H9 (cell line): Measurements from ENCODE around the gene C11orf71. TPM values are rescaled to one million over a fixed set of nuclear protein-coding genes. Genes with fewer than 3 reads are reported as not detected.

Experiments
- DNase-seq: peaks from one replicate; pipeline ENCODE4 v3.0.0-alpha.2; 2017
- H2AFZ ChIP-seq: one replicate; pipeline ENCODE4 v1.6.1; 2013; ENCODE audit warnings: mild to moderate bottlenecking, low read length, control low read depth, moderate library complexity
- H2AK5ac ChIP-seq: 2 replicates; pipeline ENCODE4 v1.6.1; 2013; ENCODE audit warnings: low read length, control low read depth, mixed read lengths; ENCODE audit not compliant: insufficient read length
- H2BK120ac ChIP-seq: one replicate; pipeline ENCODE4 v1.6.1; 2013; ENCODE audit warnings: low read depth, mild to moderate bottlenecking, low read length, control low read depth, inconsistent platforms; ENCODE audit not compliant: poor library complexity, severe bottlenecking
- H2BK12ac ChIP-seq: 2 replicates; pipeline ENCODE4 v1.6.1; 2013; ENCODE audit warnings: low read length, control low read depth, mixed read lengths, low read depth; ENCODE audit not compliant: insufficient read length
- H2BK15ac ChIP-seq: 2 replicates; pipeline ENCODE4 v1.6.1; 2013; ENCODE audit warnings: low read depth, low read length, control low read depth
- H2BK20ac ChIP-seq: one replicate; pipeline ENCODE4 v1.6.1; 2013; ENCODE audit warnings: low read depth, mild to moderate bottlenecking, low read length, control low read depth, inconsistent platforms; ENCODE audit not compliant: poor library complexity, severe bottlenecking
- H2BK5ac ChIP-seq: 2 replicates; pipeline ENCODE4 v1.6.1; 2013; ENCODE audit warnings: low read length, control low read depth, mixed read lengths; ENCODE audit not compliant: insufficient read length
- H3K14ac ChIP-seq: 2 replicates; pipeline ENCODE4 v1.6.1; 2013; ENCODE audit warnings: low read length, control low read depth; ENCODE audit not compliant: insufficient read depth
- H3K18ac ChIP-seq: 2 replicates; pipeline ENCODE4 v1.6.1; 2013; ENCODE audit warnings: low read depth, mild to moderate bottlenecking, mixed read lengths, low read length, control low read depth; ENCODE audit not compliant: insufficient read length
- H3K23ac ChIP-seq: 2 replicates; pipeline ENCODE4 v1.6.1; 2013; ENCODE audit warnings: low read length, control low read depth, mixed read lengths, low read depth; ENCODE audit not compliant: insufficient read length
- H3K23me2 ChIP-seq: 2 replicates; pipeline ENCODE4 v1.6.1; 2013; ENCODE audit warnings: low read depth, mild to moderate bottlenecking, mixed read lengths, low read length, control low read depth; ENCODE audit not compliant: insufficient read length, poor library complexity, severe bottlenecking
- H3K27ac ChIP-seq: 2 replicates; pipeline ENCODE4 v1.5.1; 2013; ENCODE audit warnings: low read length, control low read depth, mixed read lengths, low read depth; ENCODE audit not compliant: insufficient read length
- H3K27me3 ChIP-seq: 2 replicates; pipeline ENCODE4 v1.6.1; 2013; ENCODE audit warnings: low read length, control low read depth, inconsistent platforms; ENCODE audit not compliant: insufficient read depth
- H3K4ac ChIP-seq: 2 replicates; pipeline ENCODE4 v1.6.1; 2013; ENCODE audit warnings: low read depth, mild to moderate bottlenecking, control low read depth, inconsistent platforms, low read length, moderate library complexity
- H3K4me1 ChIP-seq: 2 replicates; pipeline ENCODE4 v1.6.1; 2013; ENCODE audit warnings: low read length, control low read depth, inconsistent platforms; ENCODE audit not compliant: insufficient read depth
- H3K4me2 ChIP-seq: 2 replicates; pipeline ENCODE4 v1.6.1; 2013; ENCODE audit warnings: low read length, control low read depth, mixed read lengths; ENCODE audit not compliant: insufficient read length, insufficient read depth
- H3K56ac ChIP-seq: 2 replicates; pipeline ENCODE4 v1.6.1; 2013; ENCODE audit warnings: low read depth, mild to moderate bottlenecking, mixed read lengths, low read length, control low read depth; ENCODE audit not compliant: insufficient read length
- H3K79me1 ChIP-seq: 2 replicates; pipeline ENCODE4 v1.6.1; 2013; ENCODE audit warnings: low read depth, mild to moderate bottlenecking, moderate library complexity, low read length, control low read depth, inconsistent platforms; ENCODE audit not compliant: insufficient read depth, poor library complexity, severe bottlenecking
- H3K79me2 ChIP-seq: 2 replicates; pipeline ENCODE4 v1.6.1; 2013; ENCODE audit warnings: low read length, control low read depth, inconsistent platforms; ENCODE audit not compliant: insufficient read depth
- H3K9ac ChIP-seq: 2 replicates; pipeline ENCODE4 v1.6.1; 2013; ENCODE audit warnings: low read length, control low read depth, mixed read lengths; ENCODE audit not compliant: insufficient read length; ENCODE audit errors: extremely low read depth
- H3K9me3 ChIP-seq: one replicate; pipeline ENCODE4 v1.6.1; 2013; ENCODE audit warnings: low read depth, low read length, inconsistent platforms; ENCODE audit not compliant: control insufficient read depth
- H3T11ph ChIP-seq: one replicate; pipeline ENCODE4 v1.6.1; 2013; ENCODE audit warnings: mild to moderate bottlenecking, low read length, control low read depth, inconsistent platforms
- H4K20me1 ChIP-seq: one replicate; pipeline ENCODE4 v1.6.1; 2013; ENCODE audit not compliant: control insufficient read depth, insufficient read length, insufficient read depth
- H4K5ac ChIP-seq: 2 replicates; pipeline ENCODE4 v1.6.1; 2013; ENCODE audit warnings: low read depth, mild to moderate bottlenecking, mixed read lengths, low read length, control low read depth; ENCODE audit not compliant: insufficient read length
- H4K8ac ChIP-seq: replicated peaks from 2 replicates; pipeline ENCODE4 v1.6.1; 2013; ENCODE audit warnings: low read length, control low read depth, mixed read lengths, low read depth; ENCODE audit not compliant: insufficient read length
- H4K91ac ChIP-seq: 2 replicates; pipeline ENCODE4 v1.6.1; 2013; ENCODE audit warnings: low read depth, mild to moderate bottlenecking, moderate library complexity, mixed read lengths, low read length, control low read depth; ENCODE audit not compliant: insufficient read length
- H3K27ac Mint-ChIP-seq, 3 experiments: 2 replicates in 2 of 3; 3 replicates in 1 of 3; pipeline ENCODE4 v1.8.0; 2020 to 2021; ENCODE audit warnings: mixed read lengths in 3 of 3, mild to moderate bottlenecking in 1 of 3, moderate library complexity in 1 of 3
- H3K27me3 Mint-ChIP-seq: 2 replicates; pipeline ENCODE4 v1.8.0; 2021; ENCODE audit warnings: low read depth, mild to moderate bottlenecking, moderate library complexity, mixed read lengths
- H3K36me3 Mint-ChIP-seq, 3 experiments: 2 replicates in 2 of 3; 3 replicates in 1 of 3; pipeline ENCODE4 v1.8.0; 2020 to 2021; ENCODE audit warnings: low read depth in 3 of 3, mixed read lengths in 3 of 3; ENCODE audit not compliant: insufficient read depth in 1 of 3
- H3K4me1 Mint-ChIP-seq, 2 experiments: 2 replicates each; pipeline ENCODE4 v1.8.0; 2020; ENCODE audit warnings: mixed read lengths in 2 of 2
- H3K4me3 Mint-ChIP-seq, 2 experiments: 2 replicates in 1 of 2; 3 replicates in 1 of 2; pipeline ENCODE4 v1.8.0; 2020 to 2021; ENCODE audit warnings: mild to moderate bottlenecking in 2 of 2, mixed read lengths in 2 of 2, moderate library complexity in 1 of 2
- H3K9me3 Mint-ChIP-seq, 2 experiments: 2 replicates in 1 of 2; 3 replicates in 1 of 2; pipeline ENCODE4 v1.8.0; 2020; ENCODE audit warnings: mild to moderate bottlenecking in 2 of 2, mixed read lengths in 2 of 2, moderate library complexity in 1 of 2
- WGBS: extraction: QIAGEN DNeasy Blood & Tissue Kit; methylation state at CpG from one replicate; pipeline ENCODE4 v1.1.7; 2013; ENCODE audit warnings: missing lambda C conversion rate, low lambda C conversion rate, mixed read lengths; ENCODE audit not compliant: insufficient read length; ENCODE audit errors: extremely low coverage; 5-methylcytosine and 5-hydroxymethylcytosine counted together
- total RNA-seq: library from RNA; stranded (reverse); gene quantifications from 2 replicates; pipeline ENCODE4 v1.2.1, GENCODE V29; 2021
- TF ChIP-seq, protein P1 (sequence below): fragments of 200-600 bp; sonication (generic); conservative IDR thresholded peaks from 3 replicates; pipeline ENCODE4 v1.8.0; 2021; ENCODE audit warnings: antibody characterized with exemption, mild to moderate bottlenecking

Gene C11orf71
- total RNA-seq, 1 experiment from 2014 or later = 3.5 TPM

DNA sequence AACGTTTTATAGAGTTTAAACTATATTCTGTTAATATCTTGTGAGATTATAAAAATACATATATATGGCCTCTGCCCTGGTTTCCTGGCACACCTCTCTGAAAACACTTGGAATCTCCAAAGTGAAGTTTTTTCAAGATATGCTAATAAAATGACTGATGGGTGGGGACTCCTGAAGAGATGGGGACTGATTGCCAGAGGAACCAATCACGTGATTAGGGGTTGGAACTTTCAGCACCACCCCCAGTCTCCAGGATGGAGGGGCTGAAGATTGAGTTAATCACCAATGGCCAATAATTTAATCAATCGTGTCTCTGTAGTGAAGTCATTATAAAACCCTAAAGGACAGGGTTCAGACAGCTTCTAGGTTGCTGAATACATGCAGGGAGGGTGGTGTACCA, 37.4 kb downstream of the C11orf71 start:
- no peak for DNase-seq
- no peaks in the 10 kb centered on the region for H3K36me3 Mint-ChIP-seq
- no peak overlapping the region for H2BK120ac ChIP-seq
- no peaks in the 10 kb centered on the region for H3K9me3 ChIP-seq
- no peak overlapping the region for H2AK5ac ChIP-seq
- no peak overlapping the region for H3K4me3 Mint-ChIP-seq
- no peaks in the 10 kb centered on the region for H3K27me3 ChIP-seq
- H3K27ac Mint-ChIP-seq = no peak overlapping the region
- no peak overlapping the region for H3K27ac ChIP-seq
- no peaks in the 10 kb centered on the region for H3K23me2 ChIP-seq
- H2BK5ac ChIP-seq = no peak overlapping the region
- no peaks in the 10 kb centered on the region; the same call in 1 of the 2 replicates for H3K4me1 ChIP-seq
- H3K14ac ChIP-seq = no peak overlapping the region
- H3T11ph ChIP-seq = no peak overlapping the region
- H4K8ac ChIP-seq = no peak overlapping the region
- no peak overlapping the region for H2BK15ac ChIP-seq
- H3K56ac ChIP-seq = no peak overlapping the region
- no peak overlapping the region for H4K5ac ChIP-seq
- H2BK20ac ChIP-seq = no peak overlapping the region
- no peaks in the 10 kb centered on the region for H3K79me2 ChIP-seq
- H3K18ac ChIP-seq = no peak overlapping the region
- H3K4me2 ChIP-seq = no peak overlapping the region
- H3K9ac ChIP-seq = no peak overlapping the region
- WGBS = no CpG with 5 or more reads among the region's 3 CpGs
- H4K20me1 ChIP-seq = no peaks in the 10 kb centered on the region
- H2BK12ac ChIP-seq = no peak overlapping the region
- TF ChIP-seq, protein P1, sequence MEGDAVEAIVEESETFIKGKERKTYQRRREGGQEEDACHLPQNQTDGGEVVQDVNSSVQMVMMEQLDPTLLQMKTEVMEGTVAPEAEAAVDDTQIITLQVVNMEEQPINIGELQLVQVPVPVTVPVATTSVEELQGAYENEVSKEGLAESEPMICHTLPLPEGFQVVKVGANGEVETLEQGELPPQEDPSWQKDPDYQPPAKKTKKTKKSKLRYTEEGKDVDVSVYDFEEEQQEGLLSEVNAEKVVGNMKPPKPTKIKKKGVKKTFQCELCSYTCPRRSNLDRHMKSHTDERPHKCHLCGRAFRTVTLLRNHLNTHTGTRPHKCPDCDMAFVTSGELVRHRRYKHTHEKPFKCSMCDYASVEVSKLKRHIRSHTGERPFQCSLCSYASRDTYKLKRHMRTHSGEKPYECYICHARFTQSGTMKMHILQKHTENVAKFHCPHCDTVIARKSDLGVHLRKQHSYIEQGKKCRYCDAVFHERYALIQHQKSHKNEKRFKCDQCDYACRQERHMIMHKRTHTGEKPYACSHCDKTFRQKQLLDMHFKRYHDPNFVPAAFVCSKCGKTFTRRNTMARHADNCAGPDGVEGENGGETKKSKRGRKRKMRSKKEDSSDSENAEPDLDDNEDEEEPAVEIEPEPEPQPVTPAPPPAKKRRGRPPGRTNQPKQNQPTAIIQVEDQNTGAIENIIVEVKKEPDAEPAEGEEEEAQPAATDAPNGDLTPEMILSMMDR = no peak
- H3K4ac ChIP-seq = no peak overlapping the region
- H3K4me1 Mint-ChIP-seq = peaks cover 4 to 18% of the 10 kb centered on the region in 2 experiments
- no peaks in the 10 kb centered on the region for H3K9me3 Mint-ChIP-seq
- no peaks in the 10 kb centered on the region for H3K79me1 ChIP-seq
- H3K27me3 Mint-ChIP-seq = no peaks in the 10 kb centered on the region
- H2AFZ ChIP-seq = no peak overlapping the region
- H3K23ac ChIP-seq = no peak overlapping the region
- no peak overlapping the region for H4K91ac ChIP-seq
